Measurements from ENCODE around the gene SMURF1.
"Not testable (repeated sequence)": the region's sequence is repeated elsewhere in the genome, so short reads cannot be mapped to it uniquely, and the experiment has no call there.

Gene SMURF1

DNA sequence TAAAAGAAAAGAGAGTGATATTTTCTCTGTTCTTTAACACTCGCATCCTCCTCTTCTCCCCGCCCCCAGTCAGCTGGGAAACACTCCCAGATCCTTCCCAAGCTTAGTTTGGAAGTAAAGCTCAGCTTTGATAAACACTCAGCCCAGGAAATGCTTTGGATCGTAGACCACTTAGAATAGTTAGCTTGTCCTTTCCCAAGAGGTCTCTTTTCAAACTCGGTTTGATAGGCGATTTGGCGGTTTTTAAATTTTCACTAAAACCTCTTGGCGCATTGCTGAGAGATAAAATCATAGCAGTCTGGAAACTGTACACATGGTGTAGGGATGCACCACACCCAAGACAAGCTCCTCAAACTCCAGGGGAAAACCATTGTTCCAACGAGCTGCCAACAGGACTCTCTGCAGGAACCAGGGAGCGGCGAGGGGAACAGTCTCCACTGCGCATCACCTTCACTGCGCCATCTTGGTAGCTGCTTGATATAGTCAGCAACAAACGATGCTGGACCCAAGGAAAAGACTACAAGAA, 22.3 kb downstream of the SMURF1 start:
- no peak for DNase-seq (ENCODE audit: low read depth in 2 of 2)

DNA sequence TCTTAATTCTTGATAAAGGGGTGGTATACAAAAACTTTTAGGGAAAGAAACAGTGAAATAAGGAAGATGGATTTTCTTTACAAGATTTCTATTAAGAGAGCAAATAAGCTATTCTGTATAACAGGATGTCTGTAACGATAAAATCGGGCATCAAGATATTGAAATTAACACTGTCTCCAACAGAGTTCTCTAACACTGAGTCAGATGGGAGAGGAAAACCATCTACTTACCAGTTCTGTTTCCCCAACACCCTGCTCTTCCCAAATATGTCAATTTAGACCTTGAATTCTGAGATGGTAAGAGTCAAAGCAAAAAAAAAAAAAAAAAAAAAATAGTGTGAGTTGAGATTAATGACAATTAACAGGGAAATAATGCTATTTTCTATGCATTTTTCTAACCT, 23.0 kb downstream of the SMURF1 start:
- no peak for DNase-seq (ENCODE audit: low read depth in 2 of 2)

DNA sequence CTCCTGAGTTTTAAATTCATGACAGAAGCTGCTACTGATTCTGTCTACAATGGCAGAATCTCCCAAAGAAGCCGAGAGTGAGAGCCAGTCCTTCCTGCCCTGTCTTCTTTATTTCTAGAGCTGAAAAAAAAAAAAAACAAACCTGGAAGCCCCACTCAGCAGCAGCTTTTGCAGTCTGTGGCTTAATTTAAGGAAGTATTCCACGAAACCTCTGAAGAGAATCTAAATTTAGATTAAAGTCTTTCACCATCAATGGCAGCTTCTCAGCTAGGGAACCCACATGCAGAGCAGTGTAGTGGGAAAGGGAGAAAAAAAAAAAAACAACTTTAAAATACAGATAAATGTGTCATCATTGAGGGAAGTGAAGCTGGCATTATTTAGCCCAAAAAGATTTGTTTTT, 23.4 kb downstream of the SMURF1 start:
- no peak for DNase-seq (ENCODE audit: low read depth in 2 of 2)

DNA sequence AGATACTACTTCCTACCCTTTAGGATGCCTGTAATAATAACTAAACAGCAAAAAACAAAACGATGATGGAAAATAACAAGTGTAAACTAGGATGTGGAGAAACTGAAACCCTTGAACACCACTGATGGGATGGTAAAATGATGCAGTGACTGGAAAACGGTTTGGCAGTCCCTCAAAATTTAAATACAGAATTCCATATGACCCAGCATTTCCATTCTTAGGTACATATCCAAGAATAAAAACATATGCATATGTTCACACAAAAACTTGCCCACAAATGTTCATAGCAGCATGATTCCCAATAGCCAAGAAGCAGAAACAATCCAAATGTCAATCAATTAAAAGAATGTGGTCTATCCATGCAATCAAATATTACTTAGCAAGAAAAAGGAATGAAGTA, 25.8 kb downstream of the SMURF1 start:
- no peak for DNase-seq (ENCODE audit: low read depth in 2 of 2)

DNA sequence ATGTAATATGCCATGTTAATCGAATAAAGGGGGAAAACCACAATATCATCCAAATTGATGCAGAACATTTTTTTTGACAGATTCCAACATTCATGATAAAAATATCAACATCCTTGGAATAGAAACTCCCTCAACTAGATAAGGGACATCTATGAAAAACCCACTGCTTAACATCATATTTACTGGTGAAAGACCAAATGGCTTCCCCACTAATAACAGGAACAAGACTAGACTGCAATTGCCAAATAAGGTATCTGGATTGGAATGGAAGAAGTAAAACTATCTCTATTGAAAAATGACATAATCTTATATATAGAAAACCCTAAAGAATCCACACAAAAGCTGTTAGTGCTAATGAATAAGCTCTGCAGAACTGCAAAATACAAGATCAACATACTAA, 27.8 kb downstream of the SMURF1 start:
- DNase-seq (ENCODE audit: low read depth in 2 of 2) = no peak

DNA sequence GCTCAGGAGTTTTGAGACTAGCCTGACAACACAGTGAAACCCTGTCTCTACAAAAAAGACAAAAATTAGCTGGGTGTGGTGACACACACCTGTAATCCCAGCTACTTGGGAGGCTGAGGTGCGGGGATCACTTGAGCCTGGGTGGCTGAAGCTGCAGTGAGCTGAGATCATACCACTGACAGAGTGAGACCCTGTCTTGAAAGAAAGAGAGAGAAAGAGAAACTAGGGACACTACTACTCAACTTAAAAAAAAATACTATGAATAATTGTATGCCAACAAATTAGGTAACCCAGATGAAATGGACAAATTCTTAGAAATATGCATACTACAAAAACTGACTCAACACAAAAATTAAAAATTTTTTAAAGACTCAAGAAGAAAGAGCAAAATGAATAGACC, 28.5 kb downstream of the SMURF1 start:
- no peak for DNase-seq (ENCODE audit: low read depth in 2 of 2)

DNA sequence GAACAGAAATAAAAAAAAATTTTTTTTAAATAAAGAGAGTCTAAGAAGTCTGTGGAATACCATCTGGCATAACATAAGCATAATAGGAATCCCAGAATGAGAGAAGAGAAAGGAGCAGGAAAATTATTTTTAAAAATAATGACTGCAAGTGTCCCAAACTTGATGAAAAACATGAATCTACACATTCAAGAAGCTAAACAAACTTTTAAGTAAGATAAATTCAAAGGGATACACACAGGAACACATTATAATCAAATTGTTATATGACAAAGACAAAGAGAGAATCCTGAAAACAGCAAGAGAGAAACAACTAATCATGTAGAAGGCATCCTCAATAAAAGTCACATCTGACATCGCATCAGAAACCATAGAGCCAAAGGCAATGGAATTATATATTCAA, 30.9 kb downstream of the SMURF1 start:
- DNase-seq (ENCODE audit: low read depth in 2 of 2) = no peak

DNA sequence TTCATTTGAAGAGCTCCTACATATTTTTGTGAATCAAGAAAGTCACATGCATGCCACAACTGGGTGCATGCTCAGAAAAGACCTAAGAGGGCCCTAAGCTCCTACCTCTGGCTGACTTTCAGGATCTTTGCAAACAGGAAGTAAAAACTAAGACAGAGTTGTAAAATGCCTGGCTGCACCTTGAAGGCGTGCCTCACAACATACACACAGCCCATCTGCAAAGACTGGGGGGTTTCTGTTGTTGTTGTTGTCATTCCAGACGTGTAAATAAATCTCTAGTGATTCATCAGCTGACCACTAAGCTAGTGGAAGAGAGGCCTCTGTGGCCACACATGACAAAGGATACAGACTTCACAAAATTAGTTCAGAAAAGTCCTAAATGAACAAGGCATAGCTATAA, 31.8 kb downstream of the SMURF1 start:
- DNase-seq (ENCODE audit: low read depth in 2 of 2) = no peak

DNA sequence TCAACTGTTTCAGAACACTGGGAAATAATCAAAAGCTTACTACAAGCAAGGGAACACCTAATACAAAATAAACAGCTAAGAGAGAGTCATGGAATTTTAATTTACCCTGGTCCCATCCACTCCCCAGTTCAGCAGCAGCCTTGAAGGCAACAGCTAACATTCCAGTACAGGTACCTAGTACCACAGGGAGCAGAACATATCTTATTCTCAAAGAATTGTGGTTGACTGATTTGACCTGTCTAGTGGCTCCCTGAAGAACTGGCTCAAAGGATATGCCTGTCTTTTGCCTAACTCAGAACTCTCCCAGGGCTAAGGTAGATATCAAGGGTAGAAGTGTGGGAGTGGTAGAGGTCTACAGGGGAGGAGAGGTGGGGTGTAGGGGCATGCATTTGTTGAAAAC, 32.3 kb downstream of the SMURF1 start:
- DNase-seq (ENCODE audit: low read depth in 2 of 2) = no peak

DNA sequence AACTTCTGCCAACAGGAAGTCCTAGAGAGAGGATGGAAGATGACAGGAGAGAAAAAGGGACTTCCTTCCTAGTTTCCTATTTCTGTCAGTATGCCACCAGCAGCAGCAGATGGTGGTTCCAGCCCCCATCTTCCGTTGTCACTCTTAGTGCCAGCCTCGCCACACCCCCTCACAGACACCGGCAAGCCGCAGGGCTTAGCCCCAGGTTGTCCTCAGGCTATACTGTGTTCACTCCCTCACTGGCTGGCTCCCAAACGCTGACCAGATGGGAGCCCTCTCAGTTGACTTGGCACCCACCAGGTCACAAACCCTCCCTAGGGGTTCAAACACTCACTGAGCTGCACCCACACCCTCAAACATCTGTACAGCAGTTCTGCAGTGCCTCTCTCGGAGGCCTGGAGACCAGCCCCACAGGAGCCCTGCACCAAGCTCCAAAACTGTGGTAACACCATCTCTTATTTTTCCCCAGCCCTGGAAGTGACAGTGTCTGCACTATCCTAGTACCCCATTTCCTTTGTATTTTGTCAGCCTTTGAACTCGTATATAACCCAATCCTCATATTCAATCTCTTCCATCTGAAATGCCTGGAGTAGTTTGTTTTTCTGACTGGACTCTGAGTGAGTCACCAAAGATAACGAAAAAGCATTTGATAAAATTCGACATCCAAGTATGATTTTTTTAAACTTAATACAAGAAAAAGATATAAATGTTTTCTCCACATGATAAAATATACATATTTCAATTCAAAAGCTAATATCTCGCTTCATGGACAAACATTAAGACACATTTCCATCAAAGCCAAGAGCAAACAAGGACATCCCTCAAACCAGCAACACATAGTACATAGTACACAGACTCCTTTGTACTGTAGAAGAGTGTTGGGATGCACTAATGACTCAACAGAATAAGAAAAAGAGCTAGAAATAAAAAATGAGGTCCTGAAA, 34.5 kb downstream of the SMURF1 start:
- no peak for DNase-seq (ENCODE audit: low read depth in 2 of 2)

DNA sequence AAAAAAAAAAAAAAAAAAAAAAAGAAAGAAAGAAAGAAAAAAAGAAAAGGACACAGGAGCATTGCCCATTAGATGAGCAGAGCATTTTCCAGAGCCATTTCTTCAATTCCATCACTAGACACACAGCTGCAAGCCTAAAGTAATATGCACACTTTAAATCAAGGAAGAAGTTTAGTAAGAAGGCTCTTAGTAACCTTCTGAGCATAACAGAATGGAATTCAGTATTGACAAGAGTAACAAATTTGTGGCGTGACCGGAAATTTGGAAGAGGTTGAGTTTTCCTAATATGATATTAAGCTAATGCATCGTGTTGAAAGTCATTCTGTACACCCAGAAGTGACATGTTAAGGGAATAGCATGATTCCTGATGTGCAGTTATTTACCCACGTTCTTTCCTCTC, 35.3 kb downstream of the SMURF1 start:
- DNase-seq (ENCODE audit: low read depth in 2 of 2) = no peak

DNA sequence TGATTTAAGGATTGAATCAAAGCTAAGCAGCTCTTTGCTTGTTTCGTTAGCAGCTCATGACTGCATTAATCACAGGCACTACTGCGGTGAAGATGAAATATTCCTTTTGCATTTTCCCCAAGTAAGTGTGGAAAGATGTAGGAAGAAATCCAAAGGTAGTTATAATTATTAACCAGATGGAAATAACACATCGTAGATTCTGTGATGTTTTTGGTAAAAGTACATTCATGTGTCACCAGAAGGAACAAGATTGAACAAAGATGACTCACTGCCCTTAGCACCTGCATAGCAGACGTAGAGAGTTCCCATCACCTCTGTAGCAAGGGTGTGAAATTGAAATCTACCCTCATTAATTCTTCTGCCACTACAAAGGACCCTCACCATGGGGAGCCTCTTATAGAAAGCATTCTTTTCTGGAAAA, 37.1 kb downstream of the SMURF1 start:
- no peak for DNase-seq (ENCODE audit: low read depth in 2 of 2)

DNA sequence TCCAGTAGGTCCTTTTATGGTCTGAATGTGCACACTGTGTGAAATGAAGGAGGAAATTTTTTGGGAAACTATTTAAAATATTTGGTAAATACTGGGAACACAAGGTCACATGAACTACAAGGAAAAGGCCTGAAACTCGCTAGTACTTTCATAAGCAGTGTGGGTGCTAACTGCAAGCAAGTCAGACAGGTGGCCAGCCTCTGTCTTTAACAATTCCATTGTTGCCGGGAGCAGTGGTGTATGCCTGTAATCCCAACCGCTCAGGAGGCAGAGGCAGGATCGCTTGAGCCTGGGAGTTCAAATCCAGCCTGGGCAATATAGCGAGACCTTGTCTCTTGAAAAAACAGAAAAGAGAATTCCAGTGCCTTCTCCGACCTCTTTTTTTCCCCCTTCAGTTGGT, 37.5 kb downstream of the SMURF1 start:
- DNase-seq (ENCODE audit: low read depth in 2 of 2) = no peak

DNA sequence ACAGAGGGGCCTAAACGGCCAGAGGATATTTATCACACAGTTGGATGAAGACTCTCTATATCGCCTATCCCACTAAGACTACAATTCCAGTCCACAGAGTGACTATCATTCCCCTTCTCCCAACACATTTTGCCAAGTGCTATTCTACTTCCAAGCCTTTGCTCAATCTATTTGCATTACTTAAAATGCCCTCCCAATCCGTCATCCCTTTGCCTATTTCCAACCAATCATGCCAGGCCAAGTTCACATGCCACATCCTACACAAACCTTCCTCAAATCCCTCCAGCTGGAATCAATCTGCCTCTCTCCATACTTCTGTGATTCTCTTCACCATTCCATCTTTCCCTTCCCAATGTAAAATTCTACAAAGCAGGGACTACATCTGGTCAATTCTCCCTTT, 38.2 kb downstream of the SMURF1 start:
- no peak for DNase-seq (ENCODE audit: low read depth in 2 of 2)

DNA sequence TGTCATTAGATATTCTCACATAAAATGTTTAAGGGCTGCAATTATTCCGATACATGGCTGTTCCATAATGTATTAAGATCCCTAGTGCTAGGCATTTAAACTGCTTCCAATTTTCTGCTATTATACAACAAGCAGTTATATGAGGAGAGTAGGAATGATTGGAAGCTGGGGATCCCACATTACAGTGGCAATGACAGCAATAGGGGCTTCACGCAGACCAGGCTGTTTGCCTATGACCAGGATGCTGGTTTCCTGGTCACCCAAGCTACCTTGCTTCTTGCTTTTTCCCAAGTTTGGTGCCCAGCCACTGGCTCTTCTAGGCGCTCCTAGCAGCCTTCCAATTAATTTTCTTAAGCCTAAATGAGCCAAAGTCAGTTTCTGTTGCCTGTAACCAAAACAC, 39.3 kb downstream of the SMURF1 start:
- DNase-seq (ENCODE audit: low read depth in 2 of 2) = no peak

DNA sequence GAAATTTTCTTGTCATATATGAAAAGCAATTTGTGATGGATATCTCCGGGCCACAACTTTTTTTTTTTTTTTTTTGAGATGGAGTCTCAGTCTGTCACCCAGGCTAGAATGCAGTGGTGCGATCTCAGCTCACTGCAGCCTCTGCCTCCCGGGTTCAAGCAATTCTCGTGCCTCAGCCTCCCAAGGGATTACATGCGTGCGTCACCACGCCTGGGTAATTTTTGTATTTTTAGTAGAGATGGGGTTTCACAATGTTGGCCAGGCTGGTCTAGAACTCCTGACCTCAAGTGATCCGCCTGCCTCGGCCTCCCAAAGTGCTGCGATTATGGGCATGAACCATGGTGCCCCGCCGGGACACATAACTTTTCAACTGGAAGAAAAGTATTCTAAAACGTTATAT, 40.1 kb downstream of the SMURF1 start:
- DNase-seq (ENCODE audit: low read depth in 2 of 2) = not testable (repeated sequence)

DNA sequence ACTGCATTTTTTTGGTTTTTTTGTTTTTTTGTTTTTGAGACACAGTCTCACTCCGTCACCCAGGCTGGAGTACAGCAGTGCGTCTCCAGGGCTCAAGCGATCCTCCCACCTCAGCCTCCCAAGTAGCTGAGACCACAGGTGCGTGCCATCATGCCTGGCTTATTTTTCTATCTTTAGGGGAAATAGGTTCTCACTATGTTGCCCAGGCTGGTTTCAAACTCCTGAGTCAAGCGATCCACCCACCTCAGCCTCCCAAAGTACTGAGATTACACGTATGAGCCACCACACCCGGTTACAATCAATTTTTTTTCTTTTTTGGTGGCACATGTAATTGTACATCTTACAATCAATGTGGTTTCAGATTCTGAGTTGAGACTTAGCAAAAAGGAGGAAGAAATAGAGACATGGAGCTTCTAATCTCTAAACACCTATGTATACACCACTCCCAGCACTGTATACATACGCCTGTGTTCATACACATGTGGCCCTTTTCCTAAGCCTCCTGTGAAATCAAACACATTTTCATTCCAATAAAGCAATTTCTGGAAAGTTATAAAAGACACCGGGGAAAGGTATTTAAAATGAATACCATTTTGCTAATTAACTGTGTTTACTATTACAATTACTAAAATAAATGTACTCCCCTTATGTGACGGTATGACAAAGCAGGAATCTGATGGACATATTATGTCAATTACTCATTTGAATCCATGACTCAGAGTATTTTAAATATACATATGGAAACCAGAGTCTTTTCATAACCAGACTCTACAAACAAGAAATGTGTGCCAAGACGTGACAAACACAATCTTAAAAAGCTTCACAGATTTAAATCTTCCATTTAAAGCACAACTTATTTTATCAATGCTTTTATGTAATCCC, 40.9 kb downstream of the SMURF1 start:
- peak in 1 of 2 donors; percentile 20 for DNase-seq (ENCODE audit: low read depth in 2 of 2)

DNA sequence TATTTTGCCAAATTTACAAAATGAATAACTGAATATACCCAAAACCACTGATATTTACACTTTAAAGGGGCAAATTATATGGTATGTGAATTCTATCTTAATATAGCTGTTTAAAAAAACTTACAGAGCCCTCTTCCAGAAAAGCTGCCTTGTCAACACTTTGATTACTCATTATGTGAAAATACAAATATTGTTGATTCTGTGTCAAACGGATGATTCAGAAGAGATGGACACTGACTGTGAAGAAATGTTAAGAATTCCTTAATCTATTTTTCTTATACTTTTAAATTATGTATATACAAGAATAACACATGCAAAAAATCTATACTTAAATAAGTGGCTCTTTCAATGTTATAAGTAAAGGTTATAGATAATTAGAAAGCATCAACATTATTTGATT, 41.5 kb downstream of the SMURF1 start:
- DNase-seq (ENCODE audit: low read depth in 2 of 2) = no peak

DNA sequence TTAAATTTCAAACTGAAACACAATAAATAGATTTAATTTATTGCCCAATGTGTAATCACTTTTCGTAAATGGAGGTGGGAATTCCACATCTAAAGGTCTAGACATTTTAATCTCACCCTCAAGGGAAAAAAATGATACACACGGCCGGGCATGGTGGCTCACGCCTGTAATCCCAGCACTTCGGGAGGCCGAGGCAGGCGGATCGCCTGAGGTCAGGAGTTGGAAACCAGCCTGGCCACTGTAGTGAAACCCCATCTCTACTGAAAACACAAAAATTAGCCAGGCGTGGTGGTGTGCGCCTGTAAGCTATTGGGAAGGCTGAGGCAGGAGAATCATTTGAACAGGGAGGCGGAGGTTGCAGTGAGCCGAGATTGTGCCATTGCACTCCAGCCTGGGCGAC, 42.4 kb downstream of the SMURF1 start:
- not testable (repeated sequence) for DNase-seq (ENCODE audit: low read depth in 2 of 2)

DNA sequence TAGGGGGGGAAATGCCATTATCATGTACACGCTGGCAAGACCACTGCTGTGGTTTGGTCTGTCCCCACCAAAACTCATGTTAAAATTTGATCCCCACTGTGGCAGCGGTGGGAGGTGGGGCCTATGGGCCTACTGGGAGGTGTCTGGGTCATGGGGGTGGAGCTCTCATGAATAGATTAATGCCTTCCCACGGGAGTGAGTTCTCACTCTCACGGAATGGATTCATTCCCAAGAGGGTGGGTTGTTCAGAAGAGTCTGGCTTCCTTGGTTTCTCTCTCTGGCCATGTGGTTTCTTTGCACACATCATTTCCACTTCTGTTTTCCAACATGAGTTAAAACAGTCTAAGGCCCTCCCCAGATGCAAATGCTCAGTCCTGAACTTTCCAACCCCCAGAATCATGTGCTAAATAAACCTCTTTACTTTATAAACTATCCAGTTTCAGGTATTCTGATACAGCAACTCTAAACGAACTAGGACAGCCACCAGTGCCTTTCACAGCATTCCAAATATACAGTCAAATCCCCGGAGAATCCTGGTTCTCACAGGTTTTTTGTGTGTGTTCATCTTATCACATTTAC, 44.3 kb downstream of the SMURF1 start:
- no peak for DNase-seq (ENCODE audit: low read depth in 2 of 2)

DNA sequence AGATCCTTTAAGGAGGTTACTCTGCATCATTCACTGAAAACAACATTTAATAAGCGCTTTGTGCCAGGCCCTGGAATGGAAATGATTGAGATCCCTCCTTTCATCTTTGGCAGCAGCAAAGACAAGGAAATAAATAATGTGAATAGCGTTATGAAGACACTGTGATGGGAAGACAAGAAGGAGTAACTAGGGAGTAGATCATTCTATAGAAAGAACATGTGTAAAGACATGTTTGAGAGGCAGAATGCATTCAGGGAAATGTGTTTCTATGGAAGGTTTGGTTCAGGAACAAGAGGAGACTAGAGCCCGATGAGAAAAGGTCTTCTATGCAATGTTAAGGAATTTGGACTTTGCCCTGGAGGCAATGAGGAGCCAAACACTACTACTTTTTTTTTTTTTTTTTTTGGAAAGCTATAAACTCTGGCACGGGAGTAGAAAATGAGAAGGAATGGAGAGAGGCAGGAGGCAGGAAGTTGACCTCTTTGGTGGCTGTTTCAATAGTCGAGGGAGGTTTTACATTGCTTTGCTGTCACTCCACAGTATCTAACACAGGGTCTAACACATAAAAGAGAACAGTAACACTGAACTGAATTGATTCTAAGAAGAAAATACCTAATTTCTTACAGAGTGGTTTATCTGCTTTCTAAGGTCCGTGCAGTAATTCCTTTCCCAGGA, 44.9 kb downstream of the SMURF1 start:
- DNase-seq (ENCODE audit: low read depth in 2 of 2) = no peak
